Prostate gland (tissue), 2 donors: ENCODE results near the gene HS3ST3B1.

Experiments used
- CTCF ChIP-seq, 4 experiments: fragments of 200-600 bp in 2 of 4; fragments of 450-650 bp in 2 of 4; sonication (generic) in 2 of 4; IDR thresholded peaks; 1 replicate in 3 of 4; 2 replicates in 1 of 4; pipeline ENCODE4 v1.5.1; 2016 to 2019; ENCODE audit warnings: antibody characterized with exemption in 4 of 4, mild to moderate bottlenecking in 2 of 4, moderate library complexity in 2 of 4
- POLR2A ChIP-seq: fragments of 450-650 bp; IDR thresholded peaks from one replicate; pipeline ENCODE4 v1.6.1; 2016; ENCODE audit warnings: antibody characterized with exemption, mild to moderate bottlenecking
- POLR2AphosphoS5 ChIP-seq: sonication (generic); formaldehyde crosslinking; IDR thresholded peaks from one replicate; pipeline ENCODE4 v1.6.1; 2017; ENCODE audit warnings: antibody characterized with exemption

GRCh38 chr17:14398766-14399165, 97.9 kb downstream of the HS3ST3B1 start:
- TF ChIP-seq CTCF (IDR thresholded peaks at IDR 0.05), result no peak
- TF ChIP-seq POLR2A, result no peak
- no peak for TF ChIP-seq POLR2AphosphoS5
